Raji (cell line): Measurements from ENCODE around the gene ATP9A.

Experiments used
- POLR2A ChIP-seq: IDR thresholded peaks from 2 replicates; pipeline ENCODE4 v1.6.1; 2011; ENCODE audit warnings: low read depth, low read length, control low read depth; ENCODE audit not compliant: insufficient read depth

ATP9A gene

GRCh38 chr20:51801122-51801822 is 33.1 kb upstream of the ATP9A start:
- no peak for TF ChIP-seq POLR2A

- TF ChIP-seq POLR2A: no peak
Observed at GRCh38 chr20:51800872-51801121, 32.6 kb upstream of the ATP9A start.

DNA sequence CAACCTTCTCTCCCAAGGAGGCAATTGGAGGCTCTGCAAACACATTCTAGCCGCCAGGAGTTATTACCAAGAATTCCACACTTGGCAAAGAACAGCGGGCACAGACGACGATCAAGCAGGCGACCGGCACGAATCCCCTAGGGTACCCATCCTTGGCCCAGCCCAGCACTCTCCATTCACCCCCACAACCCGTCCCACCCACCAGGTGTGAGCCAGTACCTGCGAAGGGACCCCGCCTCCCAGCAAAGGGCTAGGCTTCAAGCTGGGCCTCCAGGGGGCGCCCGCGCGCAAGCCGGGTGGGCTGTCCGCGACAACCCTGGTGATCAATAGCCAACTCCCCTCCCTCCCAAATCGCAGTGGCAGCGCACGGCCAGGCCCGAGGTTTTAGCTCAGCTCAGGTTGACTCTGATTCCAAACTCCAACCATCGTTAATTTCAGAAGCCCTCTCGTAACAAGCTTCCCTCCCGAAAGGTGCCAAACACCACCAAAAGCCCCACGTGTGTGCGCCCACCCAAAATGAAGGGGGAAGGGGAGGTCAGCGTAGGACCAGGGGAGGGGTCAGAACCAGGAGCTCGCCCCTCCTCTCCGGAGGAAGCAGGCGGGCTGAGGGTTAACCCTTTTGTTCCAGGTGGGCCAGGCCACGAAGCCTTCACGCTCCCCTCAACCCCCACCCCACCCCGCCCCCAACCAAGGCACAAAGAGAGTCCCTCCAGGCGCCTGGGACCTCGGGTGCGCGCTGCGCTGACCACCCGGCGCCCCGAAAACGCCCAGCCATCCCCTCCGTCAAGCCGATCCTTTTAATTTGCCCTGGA is 32.1 kb upstream of the ATP9A start:
- TF ChIP-seq POLR2A: no peak

DNA sequence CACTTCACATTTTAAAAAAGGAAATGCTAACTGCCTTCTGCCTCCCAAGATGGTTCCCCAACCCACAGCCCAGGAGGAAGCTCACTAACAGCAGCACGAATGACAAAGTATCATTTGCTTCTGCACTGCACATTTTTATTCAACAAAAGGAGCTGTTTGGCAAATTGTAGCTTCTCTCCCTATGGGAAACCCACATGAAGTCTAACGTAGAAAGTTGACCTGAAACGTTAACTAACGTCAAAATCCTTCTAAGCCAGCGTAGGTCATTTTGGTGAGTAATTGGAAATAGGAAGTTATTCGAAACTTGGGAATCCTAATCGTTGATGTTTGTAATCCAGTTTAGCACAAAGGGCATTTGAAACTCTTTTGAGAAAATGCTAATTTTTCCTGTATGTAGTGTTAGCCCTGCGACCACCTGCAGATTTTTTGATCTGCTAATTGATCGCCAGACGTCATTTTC is 31.2 kb upstream of the ATP9A start:
- TF ChIP-seq POLR2A: no peak

- no peak for TF ChIP-seq POLR2A
Observed at GRCh38 chr20:51797357-51798025, 29.3 kb upstream of the ATP9A start.

- no peak for TF ChIP-seq POLR2A
Observed at GRCh38 chr20:51796340-51796739, 28.1 kb upstream of the ATP9A start.

DNA sequence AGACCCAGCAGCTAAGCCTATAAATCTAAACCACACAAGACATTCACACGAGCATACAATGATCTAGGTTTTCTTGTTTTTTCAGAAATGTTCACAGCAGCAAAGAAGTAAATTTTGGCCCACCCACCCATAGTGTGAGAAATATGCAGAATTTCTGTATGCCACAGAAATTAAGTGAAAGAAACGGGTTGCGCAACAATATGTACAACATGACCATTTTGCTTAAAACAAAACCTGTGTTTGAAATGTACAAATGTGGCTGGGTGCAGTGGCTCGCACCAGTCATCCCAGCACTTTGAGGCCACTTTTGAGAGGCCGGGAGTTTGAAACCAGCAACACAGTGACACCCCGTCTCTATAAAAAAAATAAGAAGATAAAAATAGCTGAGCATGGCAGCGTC is 24.8 kb upstream of the ATP9A start:
- TF ChIP-seq POLR2A: no peak

- TF ChIP-seq POLR2A: no peak
Observed at GRCh38 chr20:51791626-51792025, 23.4 kb upstream of the ATP9A start.

DNA sequence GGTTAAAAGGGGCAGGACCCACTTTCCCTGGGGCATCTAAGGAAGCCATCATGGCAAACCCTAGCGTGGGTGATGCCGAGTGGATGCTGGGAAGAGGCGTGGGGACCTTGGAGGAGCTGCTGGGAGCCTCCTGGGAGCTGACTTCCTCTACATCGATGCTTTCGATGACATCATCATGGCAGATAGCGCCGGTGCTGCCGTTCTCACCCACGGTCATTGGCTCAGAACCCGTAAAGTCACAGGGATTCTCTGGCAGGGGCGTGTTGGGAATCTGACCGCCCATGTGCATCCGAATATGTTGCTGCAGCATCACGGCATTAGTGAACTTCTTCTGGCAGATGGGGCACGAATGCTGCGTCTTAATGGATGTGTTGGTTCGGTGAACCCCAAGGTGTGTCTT is 22.1 kb upstream of the ATP9A start:
- TF ChIP-seq POLR2A: no peak

DNA sequence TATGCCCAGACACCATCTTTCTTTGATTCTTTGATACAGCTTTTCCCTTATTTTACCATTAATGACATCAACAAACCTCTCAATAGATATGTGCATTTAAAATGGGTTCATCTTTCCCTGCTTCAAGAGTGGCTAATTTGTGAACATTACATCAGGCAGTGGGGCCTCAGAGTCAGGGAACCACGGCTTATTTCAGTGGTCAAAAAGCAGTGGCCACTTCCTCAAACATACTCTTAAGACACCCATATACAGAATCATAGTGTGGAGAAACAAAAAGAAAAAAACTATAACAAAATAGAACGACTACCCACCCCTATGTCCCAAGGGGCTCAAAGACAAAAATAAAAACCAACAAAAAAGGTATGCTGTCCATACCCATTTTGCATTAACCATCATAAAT is 21.2 kb upstream of the ATP9A start:
- TF ChIP-seq POLR2A: no peak

GRCh38 chr20:51788822-51789221 is 20.6 kb upstream of the ATP9A start:
- TF ChIP-seq POLR2A: no peak

GRCh38 chr20:51784299-51784698 is 16.1 kb upstream of the ATP9A start:
- no peak for TF ChIP-seq POLR2A

GRCh38 chr20:51775241-51775640 is 7.1 kb upstream of the ATP9A start:
- no peak for TF ChIP-seq POLR2A

DNA sequence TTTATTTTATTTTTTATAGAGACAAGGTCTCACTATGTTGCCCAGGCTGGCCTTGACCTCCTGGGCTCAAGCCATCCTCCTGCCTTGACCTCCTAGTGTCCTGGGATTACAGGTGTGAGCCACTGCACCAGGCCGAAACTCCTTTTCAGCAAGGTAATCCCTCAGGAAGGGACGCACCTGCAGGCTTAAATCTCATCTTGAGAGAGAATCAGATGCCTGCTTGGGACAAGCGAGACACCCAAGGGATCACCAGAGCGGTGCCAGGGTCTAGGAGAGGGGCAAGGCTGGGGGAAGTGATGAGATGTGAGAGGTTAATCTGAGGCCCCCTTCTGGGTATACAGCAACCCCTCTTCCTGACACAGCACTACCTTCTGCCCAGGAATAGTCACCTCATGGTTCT is 4.0 kb upstream of the ATP9A start:
- no peak for TF ChIP-seq POLR2A

DNA sequence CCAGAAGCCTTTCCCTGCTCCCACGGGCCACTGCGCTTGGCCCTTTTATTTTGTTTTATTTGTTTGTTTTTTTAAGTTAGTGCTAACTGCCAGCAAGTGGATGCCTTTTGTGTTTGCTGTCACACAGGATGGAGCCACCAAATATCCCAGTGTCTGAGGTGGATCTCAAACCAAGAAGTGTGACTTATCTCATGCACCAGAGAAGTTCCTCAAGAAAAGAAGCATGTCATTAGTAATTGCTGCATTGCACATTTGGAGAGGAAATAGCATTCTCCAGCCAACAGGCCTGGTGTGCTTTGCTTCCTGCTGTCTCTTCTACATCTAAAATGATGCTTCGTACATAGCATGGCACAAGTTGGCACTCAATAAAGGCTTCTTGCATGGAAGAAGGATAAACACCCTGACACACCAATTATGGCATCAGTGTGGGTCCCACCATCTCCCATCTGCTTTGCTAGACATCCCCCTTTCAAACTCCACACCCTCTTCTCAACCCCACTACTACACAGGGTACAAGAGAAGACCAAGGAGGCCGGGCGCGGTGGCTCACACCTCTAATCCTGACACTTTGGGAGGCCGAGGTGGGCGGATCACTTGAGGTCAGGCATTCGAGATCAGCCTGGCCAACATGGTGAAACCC is 1.9 kb upstream of the ATP9A start:
- TF ChIP-seq POLR2A: no peak
